Activated T-helper 1 cell treated with Interleukin-2 at 50 U/mL for 16 hours (primary cell): ENCODE measurements around the gene SDK1.

ENCODE experiments used
- DNase-seq: peaks from one replicate; pipeline ENCODE4 v3.0.0-alpha.2; 2020; ENCODE audit warnings: low read depth

SDK1 gene

DNA sequence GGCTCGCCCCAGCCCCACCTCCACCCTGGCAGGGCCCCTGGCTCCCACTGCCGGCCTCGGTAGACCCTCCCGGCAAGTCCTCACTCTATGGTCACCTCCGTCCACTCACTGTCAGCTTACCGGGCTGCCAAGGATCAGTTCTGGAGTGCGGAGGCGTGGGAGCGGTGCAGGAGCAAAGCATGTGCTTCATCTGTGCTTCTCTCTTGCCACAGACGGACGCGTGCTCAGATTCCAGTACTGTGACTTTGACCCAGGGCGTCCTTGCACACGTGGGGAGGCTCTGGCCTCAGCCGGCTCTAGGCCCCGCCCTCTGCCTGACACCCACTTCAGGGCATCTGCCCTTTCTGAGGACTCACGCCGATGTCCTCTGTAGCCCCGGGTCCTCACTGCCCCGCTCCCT is 833.6 kb downstream of the SDK1 start:
- no peak for DNase-seq

DNA sequence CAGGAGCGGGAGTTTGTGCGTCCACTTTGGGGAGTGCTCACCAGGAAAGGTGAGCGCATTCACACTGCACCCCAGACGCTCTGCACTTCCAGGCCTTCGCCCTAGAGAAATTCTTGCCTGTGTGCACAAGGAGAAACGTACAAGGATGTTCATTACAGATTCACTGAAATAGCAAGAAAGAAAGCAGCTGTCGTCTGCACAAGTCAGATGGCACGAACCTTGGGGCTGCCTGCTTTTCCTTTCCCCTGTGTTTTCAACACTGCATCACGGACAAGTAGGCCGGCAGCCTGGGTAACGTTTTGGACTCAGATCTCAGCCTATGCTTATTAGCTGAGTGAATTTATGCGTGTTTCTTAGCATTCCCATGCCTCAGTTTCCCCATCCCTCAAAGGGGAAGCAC is 834.2 kb downstream of the SDK1 start:
- DNase-seq = no peak

DNA sequence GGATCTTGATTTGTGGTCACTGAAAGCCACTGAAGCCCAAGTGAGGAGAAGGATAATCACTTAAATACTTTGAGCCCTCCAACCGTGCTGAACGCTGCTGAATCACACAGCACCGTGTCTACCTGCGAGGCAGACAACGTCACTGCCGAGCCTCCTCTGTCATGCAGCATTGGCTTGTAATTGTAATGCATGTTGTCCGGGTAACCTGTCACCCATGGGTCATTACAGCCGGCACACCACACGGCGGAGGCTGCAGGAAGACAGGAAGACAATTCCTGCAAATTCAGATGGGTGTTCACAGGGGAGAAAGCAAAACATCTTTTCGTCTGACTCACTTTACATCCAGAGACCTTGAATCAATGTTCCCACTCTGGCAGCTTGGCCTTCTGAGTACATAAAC is 835.0 kb downstream of the SDK1 start:
- no peak for DNase-seq

DNA sequence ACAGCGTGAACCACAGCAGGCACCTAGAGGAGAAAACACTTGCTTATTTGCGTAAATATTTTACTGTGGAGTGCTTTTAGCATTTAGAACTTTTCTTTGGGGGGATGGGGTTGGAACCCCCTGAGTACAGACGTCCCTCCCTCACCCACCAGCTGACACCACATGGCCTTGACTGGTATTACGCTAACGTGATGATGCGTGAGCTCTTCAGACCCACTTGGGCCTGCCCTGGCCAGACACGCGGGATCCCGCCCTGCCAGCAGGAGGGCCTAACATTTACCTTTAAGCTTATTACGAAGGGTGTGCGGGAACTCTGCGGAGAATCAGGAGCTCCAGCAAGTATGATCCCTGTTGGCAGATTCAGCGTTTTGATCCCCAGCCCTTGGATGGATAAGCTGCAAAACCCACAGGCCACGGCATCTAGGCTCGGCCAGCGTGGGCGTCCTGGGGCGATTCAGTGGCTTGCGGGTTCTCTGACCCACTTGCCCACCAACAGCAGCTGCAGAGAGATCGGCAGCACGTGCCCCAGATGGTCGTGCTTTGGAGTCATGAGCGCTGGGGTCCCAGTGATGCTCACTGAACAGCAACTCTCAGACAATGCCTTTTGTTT is 835.6 kb downstream of the SDK1 start:
- DNase-seq = no peak

DNA sequence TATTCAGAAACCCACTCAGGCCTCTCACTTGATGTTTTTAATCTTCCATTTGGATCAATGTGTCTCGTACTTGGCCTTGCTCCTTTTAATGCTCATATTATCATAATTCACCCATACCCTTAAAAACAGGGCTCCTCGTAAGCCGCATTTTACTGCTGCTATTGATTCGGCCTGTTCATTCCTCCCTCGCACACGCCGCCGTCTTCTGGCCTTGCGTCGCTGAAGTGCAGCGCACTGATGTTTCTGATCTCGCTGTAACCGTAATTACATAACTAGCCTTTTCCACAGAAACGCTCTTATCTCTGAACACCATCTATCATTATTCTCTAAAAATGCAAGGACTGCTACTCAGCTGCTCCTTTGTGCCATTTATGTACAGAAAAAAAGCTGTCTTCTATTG is 836.5 kb downstream of the SDK1 start:
- DNase-seq = no peak

DNA sequence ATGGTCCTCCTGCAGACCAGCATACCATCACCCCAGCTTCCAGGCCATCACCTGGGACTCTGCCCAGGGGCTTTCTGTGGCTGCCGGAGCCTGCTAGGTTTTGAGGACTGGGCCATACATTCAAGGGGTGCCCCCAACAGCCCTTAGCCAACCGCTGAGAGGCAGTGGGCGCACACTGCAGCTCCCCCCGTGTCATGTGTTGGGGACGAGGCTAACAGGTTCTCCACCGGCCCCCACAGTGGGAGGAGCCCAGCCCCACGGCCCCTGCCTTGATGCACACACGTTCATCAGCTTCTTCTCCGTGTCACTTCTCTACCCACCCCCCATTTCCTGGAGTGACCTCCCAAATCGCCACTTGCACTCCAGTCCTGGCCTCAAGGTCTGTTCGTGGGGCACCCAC is 837.8 kb downstream of the SDK1 start:
- no peak for DNase-seq

DNA sequence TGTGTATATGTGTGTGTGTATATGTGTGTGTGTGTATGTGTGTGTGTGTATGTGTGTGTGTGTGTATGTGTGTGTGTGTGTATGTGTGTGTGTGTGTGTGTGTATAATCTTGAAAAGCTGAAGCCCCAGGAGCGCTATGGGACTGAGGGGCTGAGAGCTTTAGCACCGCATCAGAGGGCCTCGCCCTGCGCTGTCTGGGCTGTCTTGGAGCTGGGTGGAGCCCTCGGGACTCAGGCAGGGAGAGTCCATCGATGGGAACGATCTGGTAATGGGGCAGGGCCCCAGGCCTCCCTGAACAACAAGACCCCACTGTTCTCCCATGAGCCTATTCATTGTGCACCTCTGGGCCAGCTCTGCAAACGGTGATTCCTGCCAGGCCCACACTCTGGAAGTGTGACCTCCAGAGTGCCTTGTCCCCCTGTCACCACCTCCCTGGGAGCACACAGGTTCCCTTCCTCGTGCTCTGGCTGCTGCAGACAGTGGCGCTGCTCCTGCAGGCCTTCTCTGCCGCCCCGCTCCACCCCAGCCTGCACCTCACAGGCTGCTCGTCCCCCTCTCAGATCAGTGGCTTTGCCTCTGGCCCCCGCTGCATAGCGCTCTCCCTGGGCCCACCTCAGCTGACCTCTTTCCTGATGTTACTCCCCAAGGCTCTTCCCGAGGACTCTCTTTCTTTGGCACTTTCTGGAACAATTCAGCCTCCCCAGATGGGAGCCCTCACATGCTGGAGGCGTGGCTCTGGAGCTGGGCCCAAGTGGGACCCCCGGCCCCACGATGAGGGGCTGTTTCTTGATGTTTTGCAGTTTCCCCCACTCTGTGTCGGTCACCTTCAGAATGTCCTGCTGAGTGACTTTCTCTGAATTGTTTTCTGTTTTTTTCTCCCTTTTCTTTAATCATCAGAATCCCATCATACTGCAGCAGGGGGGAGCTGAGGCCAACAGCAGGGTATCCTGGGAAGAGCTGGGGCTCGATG is 838.9 kb downstream of the SDK1 start:
- no peak for DNase-seq

DNA sequence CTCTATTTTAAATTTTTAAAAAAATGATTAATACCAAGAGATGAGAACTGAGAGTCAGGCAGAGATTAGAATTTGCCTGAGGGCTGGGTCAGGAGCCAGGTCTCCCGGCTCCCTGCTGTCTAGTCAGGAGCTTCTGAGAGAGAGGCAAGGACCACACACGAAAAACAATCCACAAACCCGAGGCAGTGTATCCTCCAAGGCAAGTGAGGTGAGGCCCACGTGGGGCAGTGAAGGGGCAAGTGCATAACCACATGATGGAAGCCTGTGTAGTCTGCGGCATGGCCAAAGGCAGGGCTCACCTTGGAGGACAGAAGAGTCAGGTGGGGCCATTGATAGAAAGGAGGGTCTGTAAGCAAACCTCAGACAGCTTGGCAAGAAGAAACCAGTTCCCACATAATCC is 839.9 kb downstream of the SDK1 start:
- no peak for DNase-seq

DNA sequence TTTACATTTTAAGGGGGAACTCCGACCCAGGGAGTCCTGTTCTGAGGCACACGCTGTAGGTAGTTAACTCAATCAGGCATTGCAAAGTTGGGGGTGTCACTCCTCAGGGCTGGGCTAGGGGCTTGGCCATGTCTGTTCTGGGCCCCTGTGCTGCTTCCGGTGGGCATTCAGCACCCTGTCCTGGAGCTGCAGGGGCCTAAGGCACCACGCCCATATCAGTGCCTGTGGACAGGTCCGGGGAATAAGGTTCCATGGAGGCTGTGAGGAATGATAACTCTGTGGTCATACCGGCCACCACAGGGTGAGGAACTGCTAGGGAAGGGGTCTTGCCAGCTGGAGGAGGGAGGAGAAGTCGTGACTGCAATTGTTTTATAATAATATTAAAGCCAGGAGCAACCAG is 842.0 kb downstream of the SDK1 start:
- no peak for DNase-seq

DNA sequence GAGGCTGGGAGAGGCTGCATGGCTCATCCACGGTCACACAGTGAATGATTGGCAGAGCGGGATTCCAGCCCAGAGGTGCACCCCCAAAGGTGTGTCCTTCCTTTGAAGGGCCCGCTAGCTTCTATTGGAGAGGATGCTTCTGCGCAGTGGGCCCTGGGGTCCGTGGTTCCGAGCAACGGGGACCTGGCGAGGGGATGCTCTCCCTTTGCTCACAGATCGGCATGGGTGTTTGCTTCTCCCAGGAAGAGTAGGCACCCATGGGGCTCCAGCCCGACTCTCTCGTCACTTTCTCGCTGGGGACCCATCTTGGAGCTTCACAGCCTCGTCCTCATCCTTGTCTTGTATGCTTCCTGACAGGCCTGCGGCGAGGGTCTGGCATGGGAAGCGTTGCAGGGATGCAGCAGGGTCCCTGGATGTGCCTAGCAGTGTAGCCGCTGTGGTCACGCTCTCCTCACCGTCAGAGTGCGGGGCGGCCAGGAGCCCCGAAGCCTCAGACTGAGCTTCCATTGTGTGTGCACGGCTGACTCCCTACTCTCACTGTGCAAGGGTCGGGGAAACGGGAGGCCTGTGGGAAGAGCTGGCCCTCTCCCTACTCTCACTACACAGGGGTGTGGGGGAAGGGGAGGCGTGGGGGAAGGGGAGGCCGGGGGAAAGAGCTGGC is 842.6 kb downstream of the SDK1 start:
- no peak for DNase-seq

DNA sequence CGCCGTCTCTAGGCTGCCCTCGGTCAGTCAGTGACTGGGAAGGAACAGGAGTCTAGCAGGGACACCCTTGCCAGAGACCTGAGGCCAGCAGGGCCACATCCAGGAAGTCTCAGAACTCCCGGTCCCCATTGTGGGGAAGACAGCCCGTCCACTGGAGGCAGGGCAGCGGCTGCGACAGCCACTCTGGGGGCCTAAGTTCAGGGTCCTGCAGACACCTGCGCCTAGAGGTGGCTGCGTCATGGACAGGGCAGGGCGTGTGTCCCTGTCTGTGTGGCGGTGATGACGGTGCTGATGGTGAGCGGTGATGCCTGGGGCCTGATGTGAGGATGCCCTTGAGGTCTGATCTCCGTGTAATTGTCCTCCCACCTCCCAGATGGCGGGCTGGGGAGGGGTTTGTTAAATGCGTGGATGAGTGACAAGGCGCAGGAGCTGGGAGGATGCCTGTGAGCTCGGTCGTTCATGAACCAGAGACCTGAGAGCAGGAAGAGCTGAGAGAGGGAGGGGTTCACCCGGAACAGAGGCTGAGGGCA is 843.2 kb downstream of the SDK1 start:
- no peak for DNase-seq

DNA sequence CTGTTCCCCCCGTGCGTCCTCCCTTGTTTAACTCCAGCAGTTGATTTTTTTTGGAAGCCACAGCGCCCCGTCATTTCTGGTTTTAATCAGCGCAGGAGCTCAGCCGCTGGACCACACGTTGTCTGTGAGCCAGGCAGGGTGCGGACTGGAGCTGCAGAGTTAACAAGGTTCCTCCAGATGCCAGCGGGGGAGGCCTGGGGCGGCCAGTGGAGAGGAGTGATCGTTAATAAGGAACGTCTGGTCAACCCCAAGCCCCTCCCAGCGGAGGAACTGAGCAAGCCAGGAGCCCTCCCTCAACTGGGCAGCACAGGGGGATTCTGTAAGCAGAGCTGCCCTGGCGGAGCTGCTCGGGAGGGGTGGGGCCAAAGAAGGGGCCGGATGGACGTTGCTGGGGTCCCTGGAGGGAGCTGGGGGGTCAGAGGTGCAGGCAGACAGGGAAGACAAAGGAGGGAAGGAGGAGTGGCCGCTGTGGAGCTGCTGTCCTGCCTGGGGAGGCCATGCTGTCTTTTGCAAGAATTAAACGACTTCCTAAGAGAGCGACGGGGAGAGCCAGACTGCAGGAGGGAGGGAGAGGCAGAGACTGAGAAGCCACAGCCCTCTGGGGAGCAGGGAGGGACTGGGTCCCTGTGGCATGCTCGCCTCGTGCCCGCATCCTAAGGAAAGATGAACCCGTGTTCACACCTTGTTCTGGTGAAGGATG is 843.9 kb downstream of the SDK1 start:
- DNase-seq = no peak

DNA sequence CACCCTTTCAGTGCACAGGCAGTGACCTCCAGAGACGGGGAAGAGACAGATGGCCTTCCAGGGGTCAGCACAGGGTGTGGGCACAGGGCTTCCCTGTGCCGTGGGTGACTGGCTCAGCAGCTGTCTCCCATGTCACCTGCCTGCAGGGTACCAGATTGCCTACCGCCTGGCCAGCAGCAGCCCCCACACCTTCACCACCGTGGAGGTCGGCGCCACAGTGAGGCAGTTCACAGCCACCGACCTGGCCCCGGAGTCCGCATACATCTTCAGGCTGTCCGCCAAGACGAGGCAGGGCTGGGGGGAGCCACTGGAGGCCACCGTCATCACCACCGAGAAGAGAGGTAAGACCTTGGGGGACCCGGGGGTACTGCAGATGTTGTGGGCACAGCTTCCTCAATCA is 844.5 kb downstream of the SDK1 start:
- DNase-seq = no peak

DNA sequence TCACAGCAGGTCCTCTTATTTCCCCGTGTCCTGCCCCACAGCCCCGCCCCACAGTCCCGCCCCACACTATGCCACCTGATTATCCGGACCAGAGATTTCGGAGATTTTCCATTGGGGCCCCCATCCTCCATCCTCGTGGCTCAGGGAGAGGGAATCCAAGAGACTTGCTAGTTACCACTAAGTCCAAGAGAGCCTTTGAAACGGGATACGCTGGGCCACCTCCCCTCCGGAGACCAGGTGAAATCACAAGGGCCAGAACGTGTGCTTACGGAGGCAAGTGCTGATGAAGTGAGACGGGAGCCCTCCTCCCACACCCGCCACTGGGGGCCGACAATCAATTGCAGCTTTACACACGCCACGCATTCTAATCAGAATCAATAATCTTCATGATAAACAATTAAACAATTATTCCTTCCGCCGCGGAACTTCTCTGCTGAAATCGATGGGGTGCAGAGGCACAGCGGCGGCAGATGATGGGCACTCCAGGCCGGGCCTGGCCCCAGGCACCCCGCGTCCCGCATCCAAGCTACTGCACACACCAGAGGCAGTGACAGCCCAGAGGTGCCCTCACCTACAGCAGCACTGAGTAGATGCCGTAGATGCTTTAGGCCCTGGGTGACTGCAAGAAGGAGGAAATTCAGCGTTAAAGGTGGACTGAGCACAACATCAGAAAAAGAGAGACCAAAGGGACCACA is 847.0 kb downstream of the SDK1 start:
- DNase-seq = no peak

DNA sequence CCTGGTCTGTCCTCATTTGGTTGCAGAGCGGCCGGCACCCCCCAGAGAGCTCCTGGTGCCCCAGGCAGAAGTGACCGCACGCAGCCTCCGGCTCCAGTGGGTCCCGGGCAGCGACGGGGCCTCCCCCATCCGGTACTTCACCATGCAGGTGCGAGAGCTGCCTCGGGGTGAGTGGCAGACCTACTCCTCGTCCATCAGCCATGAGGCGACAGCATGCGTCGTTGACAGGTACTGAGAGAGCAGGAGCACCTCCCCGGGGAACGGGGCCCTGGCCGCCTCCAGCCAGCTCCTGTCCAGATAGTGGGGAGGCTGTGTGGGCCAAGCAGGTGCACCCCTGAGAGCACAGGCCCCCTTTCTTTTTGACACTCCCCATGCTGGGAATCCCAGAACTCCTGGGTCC is 848.2 kb downstream of the SDK1 start:
- DNase-seq = no peak

DNA sequence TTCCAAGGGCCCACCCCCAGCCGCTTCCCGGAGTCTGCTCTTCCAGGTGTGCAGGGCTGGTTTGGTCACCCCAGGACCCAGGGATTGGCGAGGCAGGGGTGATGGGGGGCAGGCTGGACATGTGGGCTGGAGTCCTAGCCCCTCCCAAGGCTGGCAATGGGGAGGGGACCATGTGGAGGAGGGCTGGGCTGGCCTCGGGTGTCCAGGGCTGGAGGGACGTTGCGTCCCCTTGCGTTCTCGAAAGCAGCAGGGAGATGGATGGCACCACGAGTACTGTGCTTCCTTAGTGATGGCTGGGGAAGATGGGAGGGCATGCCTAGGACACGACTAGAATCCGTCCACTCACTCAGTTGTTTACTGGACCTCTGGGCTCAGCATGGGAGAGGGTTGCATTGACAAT is 848.6 kb downstream of the SDK1 start:
- DNase-seq = no peak

DNA sequence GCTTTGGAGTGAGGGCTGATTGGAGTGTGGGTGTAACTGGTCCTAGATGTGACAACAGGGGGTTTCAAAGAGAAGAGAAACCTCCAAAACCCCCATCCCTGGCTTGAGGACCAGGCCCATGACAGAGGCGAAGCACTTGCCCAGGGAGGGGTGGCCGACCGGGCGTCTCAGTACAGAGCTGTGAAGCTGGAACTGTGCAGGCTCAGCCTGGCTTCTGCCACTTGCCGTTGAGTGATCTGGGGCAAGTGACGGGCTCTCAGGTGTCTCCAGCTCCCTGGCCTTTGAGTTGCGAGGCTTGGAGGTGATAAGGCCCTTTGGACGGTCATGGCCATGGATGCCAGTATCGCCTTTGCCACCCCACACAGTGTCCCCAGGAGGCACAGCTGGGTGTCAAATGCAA is 849.7 kb downstream of the SDK1 start:
- no peak for DNase-seq

DNA sequence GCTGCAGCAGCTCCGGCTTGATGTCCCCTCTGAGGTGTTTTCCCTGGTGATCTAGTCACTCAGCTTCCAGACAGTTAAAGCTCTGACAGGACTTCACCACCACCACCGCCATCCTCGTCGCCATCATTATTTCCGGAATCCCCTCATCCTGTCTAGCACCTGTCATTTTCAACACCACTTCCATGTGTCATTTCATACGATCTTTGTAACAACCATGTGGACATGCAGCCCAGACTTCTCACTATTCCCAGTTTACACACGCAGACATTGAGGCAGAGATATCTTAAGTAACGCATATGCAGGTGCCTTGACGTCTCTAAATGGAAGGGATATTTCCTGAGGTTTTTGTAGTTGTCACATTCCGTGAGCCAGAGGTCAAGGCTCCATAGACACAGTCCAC is 850.5 kb downstream of the SDK1 start:
- no peak for DNase-seq

DNA sequence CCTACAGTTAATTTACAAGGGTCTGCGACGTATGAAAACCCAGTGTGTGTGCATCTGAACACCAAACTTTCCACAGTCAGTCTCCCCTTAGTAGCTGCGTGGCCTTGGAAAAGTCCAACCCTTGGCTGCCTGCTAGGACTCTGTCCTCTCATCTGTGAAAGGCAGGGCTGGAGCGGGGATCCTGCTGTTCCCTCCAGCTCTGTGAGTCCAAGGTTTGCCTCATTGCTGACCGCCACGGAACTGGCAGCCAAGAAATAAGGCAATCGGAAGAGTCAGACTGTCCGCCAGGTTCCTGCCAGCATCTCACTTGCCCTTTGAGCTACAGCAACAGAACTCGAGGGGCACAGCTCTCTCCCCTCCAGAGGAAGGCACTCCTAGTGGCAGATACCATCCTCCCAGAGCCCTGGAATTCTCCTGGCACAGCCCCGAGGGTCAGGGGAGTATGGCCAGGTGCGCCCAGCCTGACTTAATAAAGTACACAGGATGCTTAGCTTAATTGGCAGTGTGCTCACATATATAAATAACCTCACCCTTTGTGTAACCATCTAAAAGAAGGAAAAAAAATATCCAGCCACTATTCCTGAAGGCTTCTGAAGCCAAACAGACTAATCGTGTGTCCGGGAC is 851.0 kb downstream of the SDK1 start:
- no peak for DNase-seq

DNA sequence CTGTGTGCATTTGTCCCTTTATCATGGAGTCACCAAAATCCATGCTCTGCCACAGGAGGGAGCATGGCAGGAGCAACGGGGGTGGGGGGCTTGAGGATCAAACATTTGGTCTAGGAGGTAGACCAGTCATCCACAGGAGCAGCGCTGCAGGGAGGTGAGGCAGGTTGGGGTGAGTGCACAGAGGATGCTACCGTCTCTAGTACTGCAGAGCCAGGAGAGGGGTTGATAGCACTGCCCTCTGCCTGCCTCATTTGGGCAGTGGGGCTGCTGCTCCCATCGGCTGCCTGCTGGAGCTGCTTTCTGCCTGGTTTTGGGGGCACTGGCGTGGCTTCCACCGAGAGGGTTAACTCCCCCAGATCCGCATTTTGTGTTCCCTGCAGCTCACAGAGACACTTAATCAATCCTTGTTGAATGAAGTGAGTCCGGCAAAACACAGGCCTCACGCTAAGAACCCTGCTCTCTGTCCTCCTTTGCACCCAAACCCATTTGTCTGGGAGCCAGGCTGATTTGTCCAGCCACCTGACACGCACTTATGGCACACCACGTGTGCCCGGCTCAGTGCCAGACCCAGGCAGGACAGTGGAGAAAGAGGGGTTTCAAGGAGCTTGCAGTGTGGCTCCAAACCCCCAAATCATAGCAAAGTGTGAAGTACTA is 854.0 kb downstream of the SDK1 start:
- no peak for DNase-seq

DNA sequence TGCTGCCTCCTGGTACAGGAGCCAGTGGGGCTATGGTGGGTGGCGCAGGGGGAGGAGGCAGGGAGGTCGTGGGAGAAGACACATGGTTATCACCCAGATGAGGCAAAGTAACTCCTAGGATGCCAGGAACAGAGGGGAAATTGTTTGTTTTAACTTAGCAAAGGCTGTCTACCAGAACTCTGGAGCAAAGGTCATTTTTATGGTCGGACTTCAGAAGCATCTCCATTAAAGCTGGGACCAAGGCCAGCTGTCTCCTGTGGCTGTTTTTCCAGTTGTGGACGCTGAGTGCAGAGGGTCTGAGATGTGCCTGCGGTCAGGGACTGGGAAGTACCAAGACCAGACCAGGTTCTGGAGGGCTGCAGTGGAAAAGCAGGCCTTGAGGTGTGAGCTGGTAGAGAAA is 855.1 kb downstream of the SDK1 start:
- DNase-seq = no peak
